ENCODE results near the gene VPS8. TPM values are rescaled to one million over a fixed set of nuclear protein-coding genes. Genes with fewer than 3 reads are reported as not detected.

Gene VPS8
- total RNA-seq, 1 donor from 2014 or later, result 59.4 TPM

- no peaks in the 10 kb centered on the region for H3K4me1 Mint-ChIP-seq (ENCODE audit: unreplicated experiment)
- no peaks in the 10 kb centered on the region for H3K27me3 Mint-ChIP-seq
- no peak for TF ChIP-seq CTCF (conservative IDR thresholded peaks at IDR 0.05)
- no peak overlapping the region for H3K27ac Mint-ChIP-seq
- peaks cover 6% of the 10 kb centered on the region for H3K36me3 Mint-ChIP-seq
- no peak overlapping the region for H3K4me3 Mint-ChIP-seq
- no peak for DNase-seq (ENCODE audit: extremely low spot score, unreplicated experiment)
- no peaks in the 10 kb centered on the region for H3K9me3 Mint-ChIP-seq
Measured at GRCh38 chr3:184822654-184823053, 10.7 kb downstream of the VPS8 start.

- DNase-seq (ENCODE audit: extremely low spot score, unreplicated experiment), result no peak
- H3K27me3 Mint-ChIP-seq, result no peaks in the 10 kb centered on the region
- no peak overlapping the region for H3K27ac Mint-ChIP-seq
- no peaks in the 10 kb centered on the region for H3K4me1 Mint-ChIP-seq (ENCODE audit: unreplicated experiment)
- no peak overlapping the region for H3K4me3 Mint-ChIP-seq
- H3K9me3 Mint-ChIP-seq, result no peaks in the 10 kb centered on the region
- peaks cover 9% of the 10 kb centered on the region for H3K36me3 Mint-ChIP-seq
- TF ChIP-seq CTCF (conservative IDR thresholded peaks at IDR 0.05), result no peak
Measured at GRCh38 chr3:184823990-184824389, 12.0 kb downstream of the VPS8 start.

- H3K4me1 Mint-ChIP-seq (ENCODE audit: unreplicated experiment), result no peaks in the 10 kb centered on the region
- no peak overlapping the region for H3K27ac Mint-ChIP-seq
Measured at GRCh38 chr3:184825121-184825820, 13.3 kb downstream of the VPS8 start.

GRCh38 chr3:184827572-184827971, 15.6 kb downstream of the VPS8 start:
- Mint-ChIP-seq H3K9me3 (no peaks in the 10 kb centered on the region), H3K27me3 (no peaks in the 10 kb centered on the region), H3K36me3 (peaks cover 19% of the 10 kb centered on the region), H3K4me1 (ENCODE audit: unreplicated experiment) (no peaks in the 10 kb centered on the region), H3K27ac (no peak overlapping the region), H3K4me3 (no peak overlapping the region)
- no peak for DNase-seq (ENCODE audit: extremely low spot score, unreplicated experiment)
- TF ChIP-seq CTCF (conservative IDR thresholded peaks at IDR 0.05), result no peak

More at GRCh38 chr3:184825121-184825820, 13.3 kb downstream of the VPS8 start:
- TF ChIP-seq CTCF (conservative IDR thresholded peaks at IDR 0.05), result no peak
- Mint-ChIP-seq H3K9me3 (no peaks in the 10 kb centered on the region), H3K27me3 (no peaks in the 10 kb centered on the region), H3K4me3 (no peak overlapping the region), H3K36me3 (peaks cover 9% of the 10 kb centered on the region)
- no peak for DNase-seq (ENCODE audit: extremely low spot score, unreplicated experiment)

GRCh38 chr3:184832044-184832443, 20.1 kb downstream of the VPS8 start:
- Mint-ChIP-seq H3K4me1 (ENCODE audit: unreplicated experiment) (no peaks in the 10 kb centered on the region), H3K4me3 (no peak overlapping the region), H3K9me3 (no peaks in the 10 kb centered on the region), H3K27ac (no peak overlapping the region), H3K27me3 (no peaks in the 10 kb centered on the region), H3K36me3 (peaks cover 26% of the 10 kb centered on the region)
- no peak for TF ChIP-seq CTCF (conservative IDR thresholded peaks at IDR 0.05)
- DNase-seq (ENCODE audit: extremely low spot score, unreplicated experiment), result no peak
